A549 (cell line): ENCODE measurements around the gene DTNB. TPM values are rescaled to one million over a fixed set of nuclear protein-coding genes. Genes with fewer than 3 reads are reported as not detected.
"Not testable (repeated sequence)": the region's sequence is repeated elsewhere in the genome, so short reads cannot be mapped to it uniquely, and the experiment has no call there.

Experiments
- ATAC-seq, 2 experiments: fragments of 200-7000 bp in 1 of 2; fragments of >200 bp in 1 of 2; cut with Nextera tagmentation in 1 of 2; cut with Tn5 transposase in 1 of 2; 3 replicates each; pipeline versions ENCODE4 v1.8.0 to v1.9.1; 2018 to 2020; ENCODE audit warnings: mild to moderate bottlenecking in 1 of 2, moderate library complexity in 1 of 2
- CTCF ChIA-PET: fragments of 300-600 bp; sonication (Branson Sonifier 250); formaldehyde crosslinking; extraction: SDS; loops from one replicate; lab custom pipeline; 2021; ENCODE audit warnings: antibody characterized with exemption, inconsistent platforms; lab: Yijun Ruan, JAX
- POLR2A ChIA-PET: fragments of 350-600 bp; formaldehyde crosslinking; extraction: SDS; loops from one replicate; lab custom pipeline; 2021; ENCODE audit warnings: antibody characterized with exemption, inconsistent platforms; lab: Yijun Ruan, JAX
- DNase-seq, 2 experiments: peaks; one replicate each; pipeline versions ENCODE4 v3.0.0 to v3.0.0-alpha.2; 2011 to 2016; ENCODE audit warnings: low read depth in 1 of 2, low spot score in 1 of 2
- FAIRE-seq: peaks from 2 replicates; lab custom pipeline; 2011; peaks lifted over from hg19 to GRCh38; lab: Jason Lieb, UNC
- H3K27ac ChIP-seq, 2 experiments: fragments of >200 bp; sonication (Bioruptor Twin); formaldehyde crosslinking; 3 replicates each; pipeline ENCODE4 v1.5.1; 2016 to 2017
- H3K4me1 ChIP-seq: fragments of >200 bp; sonication (Bioruptor Twin); formaldehyde crosslinking; 3 replicates; pipeline ENCODE4 v1.6.1; 2016
- H3K4me2 ChIP-seq: fragments of >200 bp; sonication (Bioruptor Twin); formaldehyde crosslinking; 3 replicates; pipeline ENCODE4 v1.6.1; 2016
- H3K4me3 ChIP-seq: fragments of >200 bp; sonication (Bioruptor Twin); formaldehyde crosslinking; 3 replicates; pipeline ENCODE4 v1.5.1; 2016
- H3K9me3 ChIP-seq: fragments of >200 bp; sonication (Bioruptor Twin); formaldehyde crosslinking; 3 replicates; pipeline ENCODE4 v1.6.1; 2016
- CHD2 ChIP-seq: fragments of 150-350 bp; IDR thresholded peaks from 2 replicates; pipeline ENCODE4 v1.6.1; 2014; ENCODE audit warnings: low read length; ENCODE audit not compliant: partially characterized antibody
- EHF ChIP-seq: fragments of 250-450 bp; sonication (Bioruptor Pico); IDR thresholded peaks from 2 replicates; pipeline ENCODE4 v1.5.0; 2020; ENCODE audit warnings: mild to moderate bottlenecking
- EP300 ChIP-seq, 2 experiments: fragments of >200 bp; sonication (Bioruptor Twin); formaldehyde crosslinking; IDR thresholded peaks; 2 replicates in 1 of 2; 3 replicates in 1 of 2; pipeline ENCODE4 v1.6.1; 2016 to 2017
- FOXS1 ChIP-seq: fragments of 250-450 bp; sonication (Bioruptor Pico); IDR thresholded peaks from 2 replicates; pipeline ENCODE4 v1.5.0; 2020; ENCODE audit warnings: mild to moderate bottlenecking, moderate library complexity
- GATA3 ChIP-seq: IDR thresholded peaks from 2 replicates; pipeline ENCODE4 v1.6.1; 2012; ENCODE audit warnings: borderline replicate concordance
- HDAC2 ChIP-seq: fragments of 200-600 bp; sonication (generic); IDR thresholded peaks from 2 replicates; pipeline ENCODE4 v1.6.1; 2016
- HOXB5 ChIP-seq: fragments of 250-450 bp; sonication (Bioruptor Pico); IDR thresholded peaks from 2 replicates; pipeline ENCODE4 v1.5.0; 2020; ENCODE audit warnings: mild to moderate bottlenecking, moderate library complexity
- MAZ ChIP-seq: fragments of 150-350 bp; IDR thresholded peaks from 2 replicates; pipeline ENCODE4 v1.6.1; 2014; ENCODE audit warnings: antibody characterized with exemption, low read depth, low read length, borderline replicate concordance
- NFE2L2 ChIP-seq: fragments of 150-350 bp; conservative IDR thresholded peaks from 2 replicates; pipeline ENCODE4 v1.6.1; 2014; ENCODE audit warnings: low read length
- PHF8 ChIP-seq: fragments of 200-600 bp; sonication (generic); IDR thresholded peaks from 2 replicates; pipeline ENCODE4 v1.6.1; 2016; ENCODE audit warnings: low read depth, mild to moderate bottlenecking, antibody characterized with exemption, moderate library complexity, borderline replicate concordance
- POLR2AphosphoS2 ChIP-seq: conservative IDR thresholded peaks from 2 replicates; pipeline ENCODE4 v1.6.1; 2012; ENCODE audit warnings: low read length, improper control_type of control experiment, inconsistent platforms
- RARB ChIP-seq: fragments of 250-450 bp; sonication (Bioruptor Pico); IDR thresholded peaks from 2 replicates; pipeline ENCODE4 v1.8.0; 2021; ENCODE audit warnings: mild to moderate bottlenecking, moderate library complexity
- RFX5 ChIP-seq: fragments of 450-650 bp; IDR thresholded peaks from 2 replicates; pipeline ENCODE4 v1.7.1; 2014; ENCODE audit warnings: antibody characterized with exemption, mild to moderate bottlenecking, moderate library complexity
- SMC3 ChIP-seq: fragments of >200 bp; sonication (Bioruptor Twin); formaldehyde crosslinking; IDR thresholded peaks from 3 replicates; pipeline ENCODE4 v1.6.1; 2018; ENCODE audit warnings: inconsistent platforms
- SREBF2 ChIP-seq: fragments of 450-650 bp; IDR thresholded peaks from 2 replicates; pipeline ENCODE4 v1.6.1; 2014; ENCODE audit warnings: mild to moderate bottlenecking, moderate library complexity
- ZC3H11A ChIP-seq: fragments of 450-650 bp; IDR thresholded peaks from 2 replicates; pipeline ENCODE4 v1.6.1; 2014; ENCODE audit warnings: antibody characterized with exemption, mild to moderate bottlenecking
- ZNF302 ChIP-seq: fragments of 250-450 bp; sonication (Bioruptor Pico); IDR thresholded peaks from 2 replicates; pipeline ENCODE4 v1.9.0; 2021; ENCODE audit warnings: inconsistent platforms, mild to moderate bottlenecking, moderate library complexity
- WGBS: methylation state at CpG from one replicate; pipeline ENCODE4 v1.1.6; 2017; ENCODE audit errors: missing lambda C conversion rate; 5-methylcytosine and 5-hydroxymethylcytosine counted together
- polyA plus RNA-seq, 4 experiments: library from polyadenylated mRNA; depleted of rRNA in 3 of 4; stranded (reverse); fragments of >200 nt; fragmentation: RNase III in 1 of 4; extraction: RNeasy Plus Mini Kit Qiagen cat#74134 plus additional on column Dnase treatment in 1 of 4; gene quantifications; 2 replicates in 3 of 4; 3 replicates in 1 of 4; pipeline ENCODE4 v1.2.3, GENCODE V29; 2011 to 2017
- TF ChIP-seq, protein P1 (sequence below): fragments of >200 bp; sonication (Bioruptor Twin); formaldehyde crosslinking; IDR thresholded peaks from 3 replicates; pipeline ENCODE4 v1.5.1; 2016
- TF ChIP-seq, protein P2 (sequence below): fragments of 200-600 bp; sonication (generic); IDR thresholded peaks from 2 replicates; pipeline ENCODE4 v1.6.1; 2016; ENCODE audit warnings: antibody characterized with exemption, mild to moderate bottlenecking, moderate library complexity

Gene DTNB
- polyA plus RNA-seq, 2 of the 4 experiments (the other 2 are of a cell fraction), result 11.2 to 32.6 TPM

DNA sequence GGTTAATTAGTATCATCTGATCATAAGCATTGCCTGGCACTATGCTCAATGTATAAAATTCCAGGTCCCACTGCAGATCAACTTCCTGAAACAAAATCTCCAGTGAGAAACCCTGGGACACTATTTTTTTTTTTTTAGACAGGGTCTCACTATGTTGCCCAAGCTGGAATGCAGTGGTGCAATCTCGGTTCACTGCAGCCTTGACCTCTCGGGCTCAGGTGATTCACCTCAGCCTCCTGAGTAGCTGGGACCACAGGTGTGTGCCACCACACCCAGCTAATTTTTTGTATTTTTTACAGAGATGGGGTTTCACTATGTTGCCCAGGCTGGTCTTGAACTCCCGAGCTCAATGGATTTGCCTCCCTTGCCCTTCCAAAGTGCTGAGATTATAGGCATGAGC lies 31.1 kb downstream of the DTNB start:
- DNase-seq (no peak), ATAC-seq (no peak)
- Histone ChIP-seq H3K9me3 (no peaks in the 10 kb centered on the region), H3K27ac (no peak overlapping the region), H3K4me1 (no peaks in the 10 kb centered on the region)
- ChIA-PET CTCF (interaction anchor here (0.6 to 5.3 kb wide), 7 partner anchors 22 to 165 kb away, joined by 3 to 43 read pairs (median 5); no protein-coding TSS in a partner anchor), POLR2A (interaction anchor here (1.0 kb wide), 1 partner anchor 31 kb away, joined by 3 read pairs; the partner anchor contains the start of gene DTNB)
- no peak for TF ChIP-seq SREBF2
- TF ChIP-seq, all 56 proteins: peak for 0
- Histone ChIP-seq H3K4me2 (no peak overlapping the region), H3K4me3 (no peak overlapping the region)
- no peak for FAIRE-seq
- WGBS, result 92% methylated on average over 3 of the region's 3 CpGs

DNA sequence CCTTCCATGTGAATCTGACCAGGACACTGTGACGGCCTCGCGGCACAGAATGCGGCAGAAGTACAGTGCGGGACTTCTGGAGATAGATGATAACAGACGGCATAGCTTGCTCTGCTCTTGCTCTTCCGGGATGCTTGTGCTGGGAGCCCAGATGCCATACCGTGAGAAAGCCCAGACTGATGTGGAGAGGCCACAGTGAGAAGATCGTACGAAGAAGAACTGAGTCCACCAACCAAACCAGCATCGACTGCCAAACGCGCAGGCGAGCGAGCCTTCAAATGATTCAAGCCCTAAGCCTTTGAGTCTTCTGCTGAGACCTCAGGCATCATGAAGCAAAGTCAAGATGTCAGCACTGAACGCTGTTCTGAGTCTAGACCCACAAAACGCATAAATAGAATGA lies 33.7 kb downstream of the DTNB start:
- CTCF ChIA-PET, result interaction anchor here (1.5 to 5.3 kb wide), 2 partner anchors 25 to 33 kb away, joined by 6 to 43 read pairs; no protein-coding TSS in a partner anchor
- Histone ChIP-seq H3K4me2 (no peak overlapping the region), H3K4me3 (no peak overlapping the region), H3K9me3 (no peaks in the 10 kb centered on the region)
- FAIRE-seq (no peak), ATAC-seq (no peak), DNase-seq (no peak)
- TF ChIP-seq, protein P1, sequence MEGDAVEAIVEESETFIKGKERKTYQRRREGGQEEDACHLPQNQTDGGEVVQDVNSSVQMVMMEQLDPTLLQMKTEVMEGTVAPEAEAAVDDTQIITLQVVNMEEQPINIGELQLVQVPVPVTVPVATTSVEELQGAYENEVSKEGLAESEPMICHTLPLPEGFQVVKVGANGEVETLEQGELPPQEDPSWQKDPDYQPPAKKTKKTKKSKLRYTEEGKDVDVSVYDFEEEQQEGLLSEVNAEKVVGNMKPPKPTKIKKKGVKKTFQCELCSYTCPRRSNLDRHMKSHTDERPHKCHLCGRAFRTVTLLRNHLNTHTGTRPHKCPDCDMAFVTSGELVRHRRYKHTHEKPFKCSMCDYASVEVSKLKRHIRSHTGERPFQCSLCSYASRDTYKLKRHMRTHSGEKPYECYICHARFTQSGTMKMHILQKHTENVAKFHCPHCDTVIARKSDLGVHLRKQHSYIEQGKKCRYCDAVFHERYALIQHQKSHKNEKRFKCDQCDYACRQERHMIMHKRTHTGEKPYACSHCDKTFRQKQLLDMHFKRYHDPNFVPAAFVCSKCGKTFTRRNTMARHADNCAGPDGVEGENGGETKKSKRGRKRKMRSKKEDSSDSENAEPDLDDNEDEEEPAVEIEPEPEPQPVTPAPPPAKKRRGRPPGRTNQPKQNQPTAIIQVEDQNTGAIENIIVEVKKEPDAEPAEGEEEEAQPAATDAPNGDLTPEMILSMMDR, result no peak
- TF ChIP-seq, all 56 proteins: peak for 0
- Histone ChIP-seq H3K4me1 (no peaks in the 10 kb centered on the region), H3K27ac (no peak overlapping the region)
- 93% methylated on average over 17 of the region's 17 CpGs for WGBS
- POLR2A ChIA-PET, result no interaction called here

DNA sequence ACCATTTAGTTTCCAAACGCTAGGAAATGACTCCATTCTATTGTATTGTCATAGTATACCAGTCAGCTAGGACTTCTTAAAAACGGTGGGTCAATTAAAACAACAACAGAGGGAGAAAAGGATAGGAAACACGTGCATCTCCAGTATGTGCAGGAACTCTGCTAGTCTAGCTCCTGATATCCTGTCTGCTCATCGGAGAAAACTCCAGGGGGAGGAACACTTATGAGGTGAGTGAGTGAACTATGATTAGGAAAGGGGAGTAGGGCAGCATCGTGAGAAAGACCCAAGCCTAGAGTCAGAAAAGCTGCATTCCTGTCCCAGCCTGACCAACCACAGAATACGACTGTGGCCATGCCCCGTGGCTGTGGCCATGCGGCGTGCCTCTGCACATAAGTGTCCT lies 34.2 kb downstream of the DTNB start:
- no peak for DNase-seq
- no peaks in the 10 kb centered on the region for H3K9me3 ChIP-seq
- ATAC-seq, result no peak; a peak in 2 of 6 replicates
- no peak for FAIRE-seq
- no peak overlapping the region for H3K4me2 ChIP-seq
- H3K27ac ChIP-seq, result no peak overlapping the region
- no peak overlapping the region for H3K4me3 ChIP-seq
- ChIA-PET CTCF (interaction anchor here (1.5 to 5.3 kb wide), 2 partner anchors 26 to 32 kb away, joined by 6 to 43 read pairs; no protein-coding TSS in a partner anchor), POLR2A (no interaction called here)
- TF ChIP-seq CHD2 (no peak), ZNF302 (CRISPR knock-in tag) (no peak), HDAC2 (no peak), HOXB5 (CRISPR knock-in tag) (no peak), PHF8 (no peak)
- H3K4me1 ChIP-seq, result no peaks in the 10 kb centered on the region
- WGBS, result 73% methylated on average over 9 of the region's 9 CpGs

DNA sequence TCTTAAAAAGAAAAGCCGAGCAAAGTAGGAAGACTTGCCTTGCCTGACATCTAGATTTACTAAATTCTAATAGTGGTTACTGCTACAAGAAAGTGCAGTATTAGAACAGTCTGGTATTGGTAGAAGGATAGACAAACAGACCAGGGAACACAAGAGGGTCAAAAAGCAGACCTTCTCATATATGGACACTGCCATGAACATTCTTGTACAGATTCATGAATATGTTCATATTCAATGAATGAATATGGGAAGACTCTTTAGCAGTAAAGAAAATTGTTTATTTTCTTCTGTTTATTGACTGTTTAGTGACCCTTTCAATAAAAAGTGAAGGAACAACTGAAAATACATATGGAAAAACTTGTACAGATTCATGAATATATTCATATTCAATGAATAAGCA lies 37.6 kb downstream of the DTNB start:
- Histone ChIP-seq H3K4me2 (no peak overlapping the region), H3K4me3 (no peak overlapping the region), H3K4me1 (no peaks in the 10 kb centered on the region), H3K27ac (no peak overlapping the region), H3K9me3 (no peaks in the 10 kb centered on the region)
- FAIRE-seq (peak; percentile 56), ATAC-seq (no peak), DNase-seq (no peak)
- TF ChIP-seq RARB (CRISPR knock-in tag) (no peak), NFE2L2 (no peak), SREBF2 (no peak), PHF8 (no peak), EHF (CRISPR knock-in tag) (no peak), ZNF302 (CRISPR knock-in tag) (no peak), EP300 (IDR thresholded peaks at IDR 0.05) (no peak), POLR2AphosphoS2 (no peak), CHD2 (no peak), FOXS1 (CRISPR knock-in tag) (no peak), GATA3 (no peak), ZC3H11A (no peak), RFX5 (no peak), MAZ (no peak), SMC3 (no peak), HDAC2 (no peak)
- TF ChIP-seq, protein P1, result no peak
- TF ChIP-seq, protein P2, sequence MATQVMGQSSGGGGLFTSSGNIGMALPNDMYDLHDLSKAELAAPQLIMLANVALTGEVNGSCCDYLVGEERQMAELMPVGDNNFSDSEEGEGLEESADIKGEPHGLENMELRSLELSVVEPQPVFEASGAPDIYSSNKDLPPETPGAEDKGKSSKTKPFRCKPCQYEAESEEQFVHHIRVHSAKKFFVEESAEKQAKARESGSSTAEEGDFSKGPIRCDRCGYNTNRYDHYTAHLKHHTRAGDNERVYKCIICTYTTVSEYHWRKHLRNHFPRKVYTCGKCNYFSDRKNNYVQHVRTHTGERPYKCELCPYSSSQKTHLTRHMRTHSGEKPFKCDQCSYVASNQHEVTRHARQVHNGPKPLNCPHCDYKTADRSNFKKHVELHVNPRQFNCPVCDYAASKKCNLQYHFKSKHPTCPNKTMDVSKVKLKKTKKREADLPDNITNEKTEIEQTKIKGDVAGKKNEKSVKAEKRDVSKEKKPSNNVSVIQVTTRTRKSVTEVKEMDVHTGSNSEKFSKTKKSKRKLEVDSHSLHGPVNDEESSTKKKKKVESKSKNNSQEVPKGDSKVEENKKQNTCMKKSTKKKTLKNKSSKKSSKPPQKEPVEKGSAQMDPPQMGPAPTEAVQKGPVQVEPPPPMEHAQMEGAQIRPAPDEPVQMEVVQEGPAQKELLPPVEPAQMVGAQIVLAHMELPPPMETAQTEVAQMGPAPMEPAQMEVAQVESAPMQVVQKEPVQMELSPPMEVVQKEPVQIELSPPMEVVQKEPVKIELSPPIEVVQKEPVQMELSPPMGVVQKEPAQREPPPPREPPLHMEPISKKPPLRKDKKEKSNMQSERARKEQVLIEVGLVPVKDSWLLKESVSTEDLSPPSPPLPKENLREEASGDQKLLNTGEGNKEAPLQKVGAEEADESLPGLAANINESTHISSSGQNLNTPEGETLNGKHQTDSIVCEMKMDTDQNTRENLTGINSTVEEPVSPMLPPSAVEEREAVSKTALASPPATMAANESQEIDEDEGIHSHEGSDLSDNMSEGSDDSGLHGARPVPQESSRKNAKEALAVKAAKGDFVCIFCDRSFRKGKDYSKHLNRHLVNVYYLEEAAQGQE, result no peak
- ChIA-PET POLR2A (no interaction called here), CTCF (no interaction called here)
- 87% methylated on average over 1 of the region's 1 CpG for WGBS

DNA sequence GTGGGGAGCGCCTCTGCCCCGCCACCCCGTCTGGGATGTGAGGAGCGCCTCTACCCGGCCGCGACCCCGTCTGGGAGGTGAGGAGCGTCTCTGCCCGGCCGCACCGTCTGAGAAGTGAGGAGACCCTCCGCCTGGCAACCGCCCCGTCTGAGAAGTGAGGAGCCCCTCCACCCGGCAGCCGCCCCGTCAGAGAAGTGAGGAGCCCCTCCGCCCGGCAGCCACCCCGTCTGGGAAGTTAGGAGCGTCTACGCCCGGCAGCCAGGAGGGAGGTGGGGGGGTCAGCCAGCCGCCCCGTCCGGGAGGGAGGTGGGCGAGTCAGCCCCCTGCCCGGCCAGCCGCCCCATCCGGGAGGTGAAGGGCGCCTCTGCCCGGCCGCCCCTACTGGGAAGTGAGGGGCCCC lies 39.6 kb downstream of the DTNB start:
- H3K4me2 ChIP-seq, ATAC-seq, H3K27ac ChIP-seq, DNase-seq, H3K4me1 ChIP-seq, H3K9me3 ChIP-seq, POLR2A ChIA-PET, CTCF ChIA-PET, FAIRE-seq, H3K4me3 ChIP-seq: not testable (repeated sequence)
- 100% methylated on average over 2 of the region's 34 CpGs for WGBS
